ENCODE data around the gene CDC42SE2.
"Not testable (repeated sequence)": the region's sequence is repeated elsewhere in the genome, so short reads cannot be mapped to it uniquely, and the experiment has no call there.

Gene CDC42SE2

GRCh38 chr5:131252824-131253171, 11.1 kb upstream of the CDC42SE2 start:
- DNase-seq: no peak

- DNase-seq: not testable (repeated sequence)
Observed at GRCh38 chr5:131254025-131254424, 9.8 kb upstream of the CDC42SE2 start.

GRCh38 chr5:131254741-131255140, 9.1 kb upstream of the CDC42SE2 start:
- no peak for DNase-seq

- DNase-seq: no peak
Observed at GRCh38 chr5:131256507-131256823, 7.4 kb upstream of the CDC42SE2 start.

GRCh38 chr5:131258733-131259132, 5.1 kb upstream of the CDC42SE2 start:
- DNase-seq: no peak

GRCh38 chr5:131259326-131259725, 4.5 kb upstream of the CDC42SE2 start:
- no peak for DNase-seq

GRCh38 chr5:131260895-131261294, 3.0 kb upstream of the CDC42SE2 start:
- no peak for DNase-seq

GRCh38 chr5:131261483-131261882, 2.4 kb upstream of the CDC42SE2 start:
- no peak for DNase-seq

GRCh38 chr5:131262953-131263541, 806 bp upstream of the CDC42SE2 start:
- DNase-seq: no peak

- DNase-seq: no peak
Observed at GRCh38 chr5:131264451-131265099, 722 bp downstream of the CDC42SE2 start.

GRCh38 chr5:131265311-131265803, 1.5 kb downstream of the CDC42SE2 start:
- no peak for DNase-seq

GRCh38 chr5:131266370-131267060, 2.7 kb downstream of the CDC42SE2 start:
- DNase-seq: no peak

GRCh38 chr5:131268758-131269370, 5.0 kb downstream of the CDC42SE2 start:
- no peak for DNase-seq

- no peak for DNase-seq
Observed at GRCh38 chr5:131270809-131271208, 7.0 kb downstream of the CDC42SE2 start.

GRCh38 chr5:131271888-131272287, 8.0 kb downstream of the CDC42SE2 start:
- not testable (repeated sequence) for DNase-seq

- no peak for DNase-seq
Observed at GRCh38 chr5:131272307-131272706, 8.5 kb downstream of the CDC42SE2 start.

GRCh38 chr5:131272724-131273123, 8.9 kb downstream of the CDC42SE2 start:
- no peak for DNase-seq

- DNase-seq: no peak
Observed at GRCh38 chr5:131274326-131275063, 10.6 kb downstream of the CDC42SE2 start.

- DNase-seq: no peak
Observed at GRCh38 chr5:131276072-131276471, 12.2 kb downstream of the CDC42SE2 start.

GRCh38 chr5:131277447-131277846, 13.6 kb downstream of the CDC42SE2 start:
- no peak for DNase-seq

- no peak for DNase-seq
Observed at GRCh38 chr5:131277875-131278740, 14.3 kb downstream of the CDC42SE2 start.

- not testable (repeated sequence) for DNase-seq
Observed at GRCh38 chr5:131278741-131279124, 14.9 kb downstream of the CDC42SE2 start.

Measured in NCI-H1694 (cell line).